GM23338 (cell line): ENCODE measurements around the gene FBXO45. TPM values are rescaled to one million over a fixed set of nuclear protein-coding genes. Genes with fewer than 3 reads are reported as not detected.

ENCODE experiments used
- ATAC-seq: fragments of 200-7000 bp; cut with Tn5 transposase; 3 replicates; pipeline ENCODE4 v1.9.1; 2020
- DNase-seq: peaks from one replicate; pipeline ENCODE4 v3.0.0-alpha.2; 2015; ENCODE audit warnings: low spot score
- H2AFZ ChIP-seq: fragments of 200-600 bp; sonication (generic); 2 replicates; pipeline ENCODE4 v1.8.0; 2016; ENCODE audit warnings: antibody characterized with exemption, mild to moderate bottlenecking, moderate library complexity
- H3F3A ChIP-seq: fragments of 200-600 bp; sonication (generic); replicated peaks from 2 replicates; pipeline ENCODE4 v1.8.0; 2017; ENCODE audit warnings: antibody characterized with exemption, mixed run types, low read depth
- H3K27ac ChIP-seq: fragments of 200-600 bp; sonication (generic); 2 replicates; pipeline ENCODE4 v1.6.1; 2016; ENCODE audit warnings: low read depth
- H3K27me3 ChIP-seq: fragments of 200-600 bp; sonication (generic); 2 replicates; pipeline ENCODE4 v1.8.0; 2016; ENCODE audit warnings: mild to moderate bottlenecking, mixed run types, moderate library complexity; ENCODE audit not compliant: insufficient read depth
- H3K36me3 ChIP-seq: fragments of 200-600 bp; sonication (generic); 2 replicates; pipeline ENCODE4 v1.8.0; 2016; ENCODE audit warnings: mild to moderate bottlenecking; ENCODE audit not compliant: insufficient read depth
- H3K4me1 ChIP-seq: fragments of 200-600 bp; sonication (generic); 2 replicates; pipeline ENCODE4 v1.8.0; 2016; ENCODE audit warnings: mild to moderate bottlenecking, moderate library complexity; ENCODE audit not compliant: insufficient read depth
- H3K4me2 ChIP-seq: fragments of 200-600 bp; sonication (generic); 2 replicates; pipeline ENCODE4 v1.7.1; 2017; ENCODE audit warnings: mixed run types
- H3K4me3 ChIP-seq: fragments of 200-600 bp; sonication (generic); 2 replicates; pipeline ENCODE4 v1.6.1; 2016; ENCODE audit warnings: mixed run types
- H3K79me2 ChIP-seq: fragments of 200-600 bp; sonication (generic); replicated peaks from 2 replicates; pipeline ENCODE4 v1.8.0; 2017; ENCODE audit warnings: mild to moderate bottlenecking; ENCODE audit not compliant: insufficient read depth
- H3K9me2 ChIP-seq: fragments of 200-600 bp; sonication (generic); 2 replicates; pipeline ENCODE4 v1.8.0; 2017; ENCODE audit not compliant: insufficient read depth
- H4K20me1 ChIP-seq: fragments of 200-600 bp; sonication (generic); replicated peaks from 2 replicates; pipeline ENCODE4 v1.8.0; 2017; ENCODE audit warnings: mild to moderate bottlenecking; ENCODE audit not compliant: insufficient read depth
- H3K27ac Mint-ChIP-seq: 2 replicates; pipeline ENCODE4 v1.8.0; 2020; ENCODE audit warnings: inconsistent platforms, mild to moderate bottlenecking, moderate library complexity, mixed read lengths
- H3K27me3 Mint-ChIP-seq: 3 replicates; pipeline ENCODE4 v1.8.0; 2022; ENCODE audit warnings: low read depth, mild to moderate bottlenecking, moderate library complexity, mixed read lengths, inconsistent platforms; ENCODE audit not compliant: insufficient read depth, poor library complexity
- H3K36me3 Mint-ChIP-seq: 3 replicates; pipeline ENCODE4 v1.8.0; 2021; ENCODE audit warnings: low read depth, mild to moderate bottlenecking, inconsistent platforms, moderate library complexity, mixed read lengths
- H3K4me1 Mint-ChIP-seq: 3 replicates; pipeline ENCODE4 v1.8.0; 2020; ENCODE audit warnings: mild to moderate bottlenecking, inconsistent platforms, mixed read lengths
- H3K4me3 Mint-ChIP-seq: 3 replicates; pipeline ENCODE4 v1.8.0; 2021; ENCODE audit warnings: moderate library complexity, mild to moderate bottlenecking, inconsistent platforms, mixed read lengths
- H3K9me3 Mint-ChIP-seq: 3 replicates; pipeline ENCODE4 v1.8.0; 2020; ENCODE audit warnings: moderate library complexity, mild to moderate bottlenecking, inconsistent platforms, mixed read lengths
- CTCF ChIP-seq, 2 experiments: fragments of 200-600 bp in 1 of 2; sonication (generic) in 1 of 2; conservative IDR thresholded peaks; 2 replicates each; pipeline versions ENCODE4 v1.5.1 to v1.6.1; 2016 to 2017; ENCODE audit warnings: antibody characterized with exemption in 2 of 2, low read depth in 2 of 2, mild to moderate bottlenecking in 2 of 2, moderate library complexity in 1 of 2
- ETS1 ChIP-seq: IDR thresholded peaks from 2 replicates; pipeline ENCODE4 v1.6.1; 2016; ENCODE audit warnings: antibody characterized with exemption
- EZH2 ChIP-seq: fragments of 200-600 bp; sonication (generic); IDR thresholded peaks from one replicate; pipeline ENCODE4 v1.8.0; 2017; ENCODE audit warnings: antibody characterized with exemption, mild to moderate bottlenecking, low read depth; ENCODE audit not compliant: unreplicated experiment
- NANOG ChIP-seq: IDR thresholded peaks from 2 replicates; pipeline ENCODE4 v1.6.1; 2016; ENCODE audit warnings: antibody characterized with exemption, borderline replicate concordance
- REST ChIP-seq: IDR thresholded peaks from one replicate; pipeline ENCODE4 v1.6.1; 2018; ENCODE audit warnings: antibody characterized with exemption; ENCODE audit not compliant: unreplicated experiment
- ZNF114 ChIP-seq: fragments of 250-450 bp; sonication (Bioruptor Pico); IDR thresholded peaks from 2 replicates; pipeline ENCODE4 v1.5.0; 2020; ENCODE audit warnings: mild to moderate bottlenecking, moderate library complexity
- ZNF462 ChIP-seq: fragments of 250-450 bp; sonication (Bioruptor Pico); IDR thresholded peaks from 2 replicates; pipeline ENCODE4 v1.5.0; 2020; ENCODE audit warnings: mild to moderate bottlenecking, moderate library complexity
- polyA plus RNA-seq: library from polyadenylated mRNA; unstranded; fragments of >200 nt; fragmentation: Nextera tagmentation; extraction: Ambion mirVana; gene quantifications from 2 replicates; pipeline ENCODE4 v1.2.1, GENCODE V29; 2016
- total RNA-seq: library from RNA; depleted of rRNA; stranded (reverse); fragments of >200 nt; shearing (Covaris generic); gene quantifications from 2 replicates; pipeline ENCODE4 v1.2.3, GENCODE V29; 2014

The FBXO45 gene
- total and polyA plus RNA-seq, 2 experiments from 2014 or later: 10.3 to 23.7 TPM

- Histone ChIP-seq H4K20me1 (peaks cover 15% of the 10 kb centered on the region), H3F3A (no peaks in the 10 kb centered on the region), H3K4me2 (no peak overlapping the region), H3K79me2 (no peaks in the 10 kb centered on the region), H3K9me2 (no peaks in the 10 kb centered on the region), H3K27me3 (no peaks in the 10 kb centered on the region), H3K27ac (no peak overlapping the region), H3K36me3 (peaks cover 10% of the 10 kb centered on the region; the same call in 1 of the 2 replicates), H2AFZ (no peak overlapping the region), H3K4me3 (no peak overlapping the region), H3K4me1 (0 out of 2 replicates have a peak, but pooled peaks cover 5% of the 10 kb centered on the region)
- TF ChIP-seq CTCF (conservative IDR thresholded peaks at IDR 0.05; ENCODE audit: low read depth in 2 of 2): no peak
- TF ChIP-seq EZH2: no peak
- TF ChIP-seq ZNF114 (CRISPR knock-in tag): no peak
- no peak for TF ChIP-seq NANOG
- TF ChIP-seq ZNF462: no peak
- TF ChIP-seq REST: no peak
- TF ChIP-seq ETS1: no peak
- Mint-ChIP-seq H3K4me1 (no peaks in the 10 kb centered on the region; the same call in 2 of the 3 replicates), H3K9me3 (no peaks in the 10 kb centered on the region), H3K36me3 (peaks cover 19% of the 10 kb centered on the region; the same call in 2 of the 3 replicates), H3K27me3 (no peaks in the 10 kb centered on the region), H3K27ac (no peak overlapping the region), H3K4me3 (no peak overlapping the region)
- ATAC-seq: no peak
- DNase-seq: no peak
These were observed 16.7 kb downstream of the FBXO45 start for GRCh38 chr3:196585044-196585757.
